K562 (cell line): ENCODE results near the gene POLK. TPM values are rescaled to one million over a fixed set of nuclear protein-coding genes. Genes with fewer than 3 reads are reported as not detected.

Experiments
- ATAC-seq: fragments of 200-7000 bp; cut with Tn5 transposase; 3 replicates; pipeline ENCODE4 v1.9.1; 2020; ENCODE audit warnings: moderate library complexity
- BruUV-seq: library from RNA; stranded (reverse); fragments of 400-500 nt; replicated peaks from 2 replicates; lab custom pipeline; 2021; lab: Mats Ljungman, UMichigan
- CTCF ChIA-PET: fragments of 300-600 bp; formaldehyde crosslinking; extraction: SDS; loops from one replicate; lab custom pipeline; 2021; ENCODE audit warnings: low intra/inter-chr PET ratio; lab: Yijun Ruan, JAX
- POLR2A ChIA-PET: fragments of 300-600, 350-650 bp; sonication (Branson Sonifier 250); formaldehyde crosslinking; extraction: SDS; loops from one replicate; lab custom pipeline; 2021; ENCODE audit warnings: antibody characterized with exemption, inconsistent platforms; lab: Yijun Ruan, JAX
- DNase-seq, 4 experiments: peaks; one replicate each; pipeline versions ENCODE4 v3.0.0 to v3.0.0-alpha.2; 2011 to 2018; ENCODE audit warnings: low spot score in 3 of 4, mixed read lengths in 3 of 4; ENCODE audit errors: extremely low read depth in 1 of 4
- FAIRE-seq: peaks from 2 replicates; lab custom pipeline; 2011; peaks lifted over from hg19 to GRCh38; lab: Jason Lieb, UNC
- H2AFZ ChIP-seq: 2 replicates; pipeline ENCODE4 v1.6.0; 2011; ENCODE audit warnings: low read depth, low read length, control low read depth, inconsistent platforms
- H3K27ac ChIP-seq: fragments of 200-600 bp; 3 replicates; pipeline ENCODE4 v1.8.0; 2011; ENCODE audit warnings: low read depth, mild to moderate bottlenecking, control low read depth, inconsistent platforms, low read length, moderate library complexity, mixed read lengths; ENCODE audit errors: extremely low read depth
- H3K27me3 ChIP-seq, 2 experiments: fragments of 300-600 bp in 1 of 2; 2 replicates in 1 of 2; 3 replicates in 1 of 2; pipeline versions ENCODE4 v1.6.0 to v1.8.0; 2011; ENCODE audit warnings: inconsistent platforms in 2 of 2, low read length in 2 of 2, mild to moderate bottlenecking in 1 of 2, mixed read lengths in 1 of 2, moderate library complexity in 1 of 2; ENCODE audit not compliant: control insufficient read depth in 2 of 2, insufficient read depth in 2 of 2
- H3K36me3 ChIP-seq: fragments of 300-600 bp; 3 replicates; pipeline ENCODE4 v1.8.0; 2011; ENCODE audit warnings: mild to moderate bottlenecking, low read length, inconsistent platforms; ENCODE audit not compliant: control insufficient read depth, insufficient read depth
- H3K4me1 ChIP-seq, 2 experiments: fragments of 200-600 bp in 1 of 2; replicated peaks in 1 of 2; 2 replicates in 1 of 2; 3 replicates in 1 of 2; pipeline versions ENCODE4 v1.5.1 to v1.8.0; 2011; ENCODE audit warnings: inconsistent platforms in 2 of 2, low read length in 2 of 2, mild to moderate bottlenecking in 1 of 2, mixed read lengths in 1 of 2, moderate library complexity in 1 of 2; ENCODE audit not compliant: control insufficient read depth in 2 of 2, insufficient read depth in 2 of 2
- H3K4me2 ChIP-seq: 2 replicates; pipeline ENCODE4 v1.6.1; 2011; ENCODE audit warnings: low read length, control low read depth, inconsistent platforms, mixed read lengths; ENCODE audit not compliant: insufficient read depth
- H3K4me3 ChIP-seq: fragments of 200-600 bp; sonication (generic), shearing (Covaris generic); 2 replicates; pipeline ENCODE4 v1.5.1; 2016; ENCODE audit warnings: control low read depth, inconsistent platforms
- H3K79me2 ChIP-seq: fragments of 200-600 bp; 3 replicates; pipeline ENCODE4 v1.8.0; 2011; ENCODE audit warnings: low read length, inconsistent platforms; ENCODE audit not compliant: control insufficient read depth, insufficient read depth
- H3K9ac ChIP-seq, 2 experiments: 2 replicates each; pipeline versions ENCODE4 v1.6.0 to v1.6.1; 2011; ENCODE audit warnings: low read depth in 2 of 2, low read length in 2 of 2, control low read depth in 1 of 2, inconsistent platforms in 1 of 2, mild to moderate bottlenecking in 1 of 2, mixed read lengths in 1 of 2; ENCODE audit not compliant: insufficient read depth in 1 of 2
- H3K9me1 ChIP-seq: one replicate; pipeline ENCODE4 v1.6.0; 2011; ENCODE audit warnings: inconsistent platforms, mild to moderate bottlenecking, low read length, moderate library complexity; ENCODE audit not compliant: control insufficient read depth, insufficient read depth
- H3K9me3 ChIP-seq: replicated peaks from 2 replicates; pipeline ENCODE4 v1.5.1; 2011; ENCODE audit warnings: low read depth, low read length, inconsistent platforms; ENCODE audit not compliant: control insufficient read depth, insufficient read depth
- H4K20me1 ChIP-seq: replicated peaks from 2 replicates; pipeline ENCODE4 v1.6.1; 2011; ENCODE audit warnings: low read length, inconsistent platforms, mixed read lengths; ENCODE audit not compliant: control insufficient read depth, insufficient read depth
- ARID3A ChIP-seq: IDR thresholded peaks from 2 replicates; pipeline ENCODE4 v1.6.1; 2012; ENCODE audit warnings: low read depth, low read length, improper control_type of control experiment, borderline replicate concordance
- CEBPZ ChIP-seq: fragments of 150-350 bp; IDR thresholded peaks from 2 replicates; pipeline ENCODE4 v1.6.1; 2014; ENCODE audit warnings: low read depth, mild to moderate bottlenecking, low read length, borderline replicate concordance
- CREM ChIP-seq: IDR thresholded peaks from 2 replicates; pipeline ENCODE4 v1.6.1; 2014; ENCODE audit warnings: antibody characterized with exemption, low read depth
- E2F3 ChIP-seq: fragments of 250-450 bp; sonication (Bioruptor Pico); IDR thresholded peaks from 2 replicates; pipeline ENCODE4 v1.4.0; 2020; ENCODE audit warnings: mild to moderate bottlenecking
- GABPA ChIP-seq: fragments of 200-800 bp; sonication (Bioruptor generic); conservative IDR thresholded peaks from 2 replicates; pipeline ENCODE4 v1.6.1; 2016; ENCODE audit warnings: low read depth, missing genetic modification characterization, missing compliant biosample characterization
- GTF2A2 ChIP-seq: IDR thresholded peaks from 2 replicates; pipeline ENCODE4 v1.6.1; 2016; ENCODE audit warnings: mild to moderate bottlenecking, missing genetic modification characterization, missing compliant biosample characterization
- HDAC6 ChIP-seq: IDR thresholded peaks from 2 replicates; pipeline ENCODE4 v1.6.1; 2012; ENCODE audit warnings: low read depth, mild to moderate bottlenecking, control low read depth, inconsistent platforms, low read length, moderate library complexity
- HLTF ChIP-seq: fragments of 450-650 bp; IDR thresholded peaks from 2 replicates; pipeline ENCODE4 v1.6.1; 2016
- KLF16 ChIP-seq: IDR thresholded peaks from 2 replicates; pipeline ENCODE4 v1.6.1; 2016; ENCODE audit warnings: antibody characterized with exemption
- MCM2 ChIP-seq: fragments of 450-650 bp; IDR thresholded peaks from 2 replicates; pipeline ENCODE4 v1.6.1; 2017; ENCODE audit warnings: low read depth, mild to moderate bottlenecking
- MECOM ChIP-seq: fragments of 250-450 bp; sonication (Bioruptor Pico); IDR thresholded peaks from 2 replicates; pipeline ENCODE4 v1.8.0; 2022; ENCODE audit warnings: inconsistent platforms
- MTA3 ChIP-seq: fragments of 450-650 bp; formaldehyde crosslinking; IDR thresholded peaks from 2 replicates; pipeline ENCODE4 v1.6.1; 2017; ENCODE audit warnings: mild to moderate bottlenecking, borderline replicate concordance
- MTF1 ChIP-seq: fragments of 250-450 bp; sonication (Bioruptor Pico); IDR thresholded peaks from 2 replicates; pipeline ENCODE4 v1.9.0; 2021; ENCODE audit warnings: moderate library complexity, mild to moderate bottlenecking, inconsistent platforms, borderline replicate concordance
- MXI1 ChIP-seq: IDR thresholded peaks from 2 replicates; pipeline ENCODE4 v1.6.1; 2011; ENCODE audit warnings: low read depth, mild to moderate bottlenecking, improper control_type of control experiment, low read length
- NCOR1 ChIP-seq: fragments of 450-650 bp; IDR thresholded peaks from 2 replicates; pipeline ENCODE4 v1.6.1; 2016; ENCODE audit warnings: mild to moderate bottlenecking, moderate library complexity
- POLR2AphosphoS2 ChIP-seq: IDR thresholded peaks from 2 replicates; pipeline ENCODE4 v1.6.1; 2012; ENCODE audit warnings: low read length, improper control_type of control experiment
- PTRF ChIP-seq: fragments of 450-650 bp; IDR thresholded peaks from 2 replicates; pipeline ENCODE4 v1.6.1; 2016; ENCODE audit warnings: mild to moderate bottlenecking, missing genetic modification characterization, missing compliant biosample characterization
- XRCC3 ChIP-seq: fragments of 450-650 bp; IDR thresholded peaks from 2 replicates; pipeline ENCODE4 v1.6.1; 2017; ENCODE audit warnings: mild to moderate bottlenecking, moderate library complexity
- ZKSCAN3 ChIP-seq: fragments of 250-450 bp; sonication (Bioruptor Pico); IDR thresholded peaks from 2 replicates; pipeline ENCODE4 v1.4.0; 2020
- ZNF511 ChIP-seq: sonication (generic); formaldehyde crosslinking; IDR thresholded peaks from 2 replicates; pipeline ENCODE4 v1.8.0; 2022; ENCODE audit warnings: mild to moderate bottlenecking, missing genetic modification reagents
- whole genome bisulfite sequencing: fragments of 100-300 bp; shearing (Covaris generic); methylation state at CpG from one replicate; pipeline ENCODE4 v1.1.6; 2016; ENCODE audit warnings: low coverage, mixed read lengths; ENCODE audit not compliant: insufficient coverage; ENCODE audit errors: missing lambda C conversion rate; 5-methylcytosine and 5-hydroxymethylcytosine counted together
- in situ Hi-C: fragments of 300-500 bp; cut with MboI; formaldehyde crosslinking; loops from 4 replicates; pipeline ENCODE4 v1.15.0; 2018; ENCODE audit warnings: inconsistent platforms, mixed read lengths
- intact Hi-C: fragments of 100-400 bp; cut with micrococcal nuclease; formaldehyde crosslinking; loops from 2 replicates; pipeline ENCODE4 v1.14.2; 2022
- polyA plus RNA-seq, 8 experiments: library from polyadenylated mRNA; depleted of rRNA in 4 of 8; stranded (reverse) in 5 of 8; unstranded in 3 of 8; fragments of >200 nt; fragmentation: Nextera tagmentation in 2 of 8; fragmentation: Illumina TruSeq in 1 of 8; extraction: Ambion mirVana in 2 of 8; extraction: Trizol in 1 of 8; gene quantifications; 2 replicates each; pipeline versions ENCODE4 v1.2.1 to v1.2.3, GENCODE V29; 2011 to 2014; ENCODE audit warnings: inconsistent platforms in 1 of 8, missing spikeins in 1 of 8
- total RNA-seq, 7 experiments: library from RNA; depleted of rRNA in 6 of 7; stranded (reverse); fragments of >200 nt in 6 of 7; fragmentation: Illumina TruSeq in 2 of 7; extraction: Trizol in 2 of 7; gene quantifications; 2 replicates each; pipeline versions ENCODE4 v1.2.1 to v1.2.3, GENCODE V29; 2011 to 2021; ENCODE audit warnings: low replicate concordance in 1 of 7

POLK gene
- total and polyA plus RNA-seq, 9 of the 15 experiments (the other 6 are each of a cell fraction or from before 2014, with no cell fraction given), result 6.1 to 31.6 (median 16.5) TPM

- TF ChIP-seq GABPA (tag), result no peak
- no peak for TF ChIP-seq E2F3 (CRISPR knock-in tag)
- TF ChIP-seq CEBPZ, result no peak
- TF ChIP-seq PTRF, result no peak
Measured at GRCh38 chr5:75630875-75631274, 119.2 kb downstream of the POLK start (continued).

GRCh38 chr5:75632321-75632720, 120.6 kb downstream of the POLK start:
- Histone ChIP-seq H3K4me1 (no peaks in the 10 kb centered on the region), H4K20me1 (no peaks in the 10 kb centered on the region), H3K27ac (no peak overlapping the region), H3K4me3 (no peak overlapping the region), H3K9me3 (no peaks in the 10 kb centered on the region), H2AFZ (no peak overlapping the region), H3K79me2 (no peaks in the 10 kb centered on the region), H3K36me3 (no peaks in the 10 kb centered on the region), H3K4me2 (no peak overlapping the region), H3K27me3 (no peaks in the 10 kb centered on the region), H3K9me1 (no peaks in the 10 kb centered on the region), H3K9ac (no peak overlapping the region)
- intact Hi-C loops, result no loop called here
- 89% methylated on average over 1 of the region's 1 CpG for WGBS
- no peak for ATAC-seq
- FAIRE-seq, result no peak
- CTCF ChIA-PET, result no interaction called here
- DNase-seq, result no peak
- POLR2A ChIA-PET, result interaction anchor here (0.8 kb wide), 1 partner anchor 15 kb away, joined by 3 read pairs; no protein-coding TSS in a partner anchor
- no TSS peak for BruUV-seq
- in situ Hi-C loops, result no loop called here
- TF ChIP-seq HDAC6 (no peak), NCOR1 (no peak), ZKSCAN3 (CRISPR knock-in tag) (no peak), MTF1 (no peak), CREM (no peak), ZNF511 (CRISPR knock-in tag) (no peak), MXI1 (no peak), MCM2 (no peak), MECOM (CRISPR knock-in tag) (no peak), GTF2A2 (no peak), HLTF (no peak), XRCC3 (no peak), ARID3A (no peak), POLR2AphosphoS2 (no peak), KLF16 (no peak), MTA3 (no peak)
